CD4-positive, alpha-beta T cell (primary cell): Measurements from ENCODE around the gene DHH. TPM values are rescaled to one million over a fixed set of nuclear protein-coding genes. Genes with fewer than 3 reads are reported as not detected.

ENCODE experiments used
- ATAC-seq: fragments of 200-7000 bp; cut with Tn5 transposase; one replicate; pipeline ENCODE4 v1.10.0; 2022; ENCODE audit warnings: mild to moderate bottlenecking; ENCODE audit not compliant: poor library complexity
- CTCF ChIA-PET: fragments of 350-600 bp; sonication (Branson Sonifier 250); formaldehyde crosslinking; loops from one replicate; lab custom pipeline; 2021; ENCODE audit warnings: antibody characterized with exemption, inconsistent platforms; lab: Charles Lee
- POLR2A ChIA-PET: fragments of 350-600 bp; sonication (Branson Sonifier 250); formaldehyde crosslinking; loops from one replicate; lab custom pipeline; 2021; ENCODE audit warnings: antibody characterized with exemption, inconsistent platforms; lab: Charles Lee
- DNase-seq, 14 experiments: peaks; one replicate each; pipeline ENCODE4 v3.0.0-alpha.2; 2013 to 2020; ENCODE audit warnings: mixed read lengths in 2 of 14
- H3K27ac ChIP-seq, 2 donors: one replicate each; pipeline versions ENCODE4 v1.5.1 to v1.7.0; 2013; ENCODE audit warnings: low read length in 2 of 2, low read depth in 1 of 2, mild to moderate bottlenecking in 1 of 2
- H3K27me3 ChIP-seq, 2 experiments: 1 replicate in 1 of 2; 2 replicates in 1 of 2; pipeline versions ENCODE4 v1.6.1 to v1.7.0; 2013; ENCODE audit warnings: low read length in 2 of 2, control low read depth in 1 of 2, mild to moderate bottlenecking in 1 of 2, moderate library complexity in 1 of 2; ENCODE audit not compliant: insufficient read depth in 2 of 2, control insufficient read depth in 1 of 2
- H3K36me3 ChIP-seq: one replicate; pipeline ENCODE4 v1.6.1; 2013; ENCODE audit warnings: low read length, control low read depth; ENCODE audit not compliant: insufficient read depth
- H3K4me1 ChIP-seq: one replicate; pipeline ENCODE4 v1.6.1; 2013; ENCODE audit warnings: low read length, control low read depth; ENCODE audit not compliant: insufficient read depth
- H3K4me3 ChIP-seq: one replicate; pipeline ENCODE4 v1.5.1; 2013; ENCODE audit warnings: mild to moderate bottlenecking, low read length, moderate library complexity
- H3K9me3 ChIP-seq, 2 experiments: 1 replicate in 1 of 2; 2 replicates in 1 of 2; pipeline versions ENCODE4 v1.6.1 to v1.7.0; 2013; ENCODE audit warnings: low read length in 2 of 2, mild to moderate bottlenecking in 2 of 2, control low read depth in 1 of 2, moderate library complexity in 1 of 2; ENCODE audit not compliant: control insufficient read depth in 1 of 2, insufficient read depth in 1 of 2
- H3K27ac Mint-ChIP-seq: one replicate; pipeline ENCODE4 v1.8.0; 2020; ENCODE audit warnings: mixed read lengths
- H3K27me3 Mint-ChIP-seq: one replicate; pipeline ENCODE4 v1.8.0; 2021; ENCODE audit warnings: mixed read lengths
- H3K36me3 Mint-ChIP-seq: one replicate; pipeline ENCODE4 v1.8.0; 2021; ENCODE audit warnings: low read depth, mixed read lengths
- H3K4me1 Mint-ChIP-seq: one replicate; pipeline ENCODE4 v1.8.0; 2021; ENCODE audit warnings: low read depth, mixed read lengths
- H3K4me3 Mint-ChIP-seq: one replicate; pipeline ENCODE4 v1.8.0; 2020; ENCODE audit warnings: mild to moderate bottlenecking, mixed read lengths
- H3K9me3 Mint-ChIP-seq: one replicate; pipeline ENCODE4 v1.8.0; 2020; ENCODE audit warnings: mixed read lengths
- CTCF ChIP-seq: fragments of 200-600 bp; IDR thresholded peaks from one replicate; pipeline ENCODE4 v1.8.0; 2022; ENCODE audit warnings: antibody characterized with exemption, mild to moderate bottlenecking
- intact Hi-C, 2 experiments: fragments of 100-400 bp; cut with DNase I in 1 of 2; cut with micrococcal nuclease in 1 of 2; formaldehyde crosslinking; loops; one replicate each; pipeline versions ENCODE4 v1.15.1 to v1.9.0; 2023 to 2025; cut with DNase I, micrococcal nuclease
- total RNA-seq, 174 experiments: library from RNA in 2 of 174; stranded (reverse) in 2 of 174; gene quantifications; one replicate each; pipeline ENCODE4 v1.2.3 and lab custom pipeline; 2021 to 2026

The DHH gene
- total RNA-seq, 2 experiments from 2014 or later, result 0.71 to 1.1 TPM

GRCh38 chr12:49039421-49040363 lies 54.9 kb downstream of the DHH start:
- Mint-ChIP-seq H3K4me1 (peaks cover 6% of the 10 kb centered on the region), H3K36me3 (peaks cover 91% of the 10 kb centered on the region), H3K27ac (no peak overlapping the region), H3K9me3 (no peaks in the 10 kb centered on the region), H3K27me3 (no peaks in the 10 kb centered on the region), H3K4me3 (no peak overlapping the region)
- DNase-seq (no peak), ATAC-seq (no peak)
- intact Hi-C loops, result no loop called here
- no peak overlapping the region for H3K27ac ChIP-seq
- ChIA-PET CTCF (interaction anchor here (0.9 kb wide), 1 partner anchor 25 kb away, joined by 3 read pairs; no protein-coding TSS in a partner anchor), POLR2A (no interaction called here)
- no peak overlapping the region for H3K4me3 ChIP-seq
- peaks cover 11% of the 10 kb centered on the region for H3K4me1 ChIP-seq
- peaks cover 88% of the 10 kb centered on the region for H3K36me3 ChIP-seq
- H3K27me3 ChIP-seq, result no peaks in the 10 kb centered on the region
- H3K9me3 ChIP-seq, result no peaks in the 10 kb centered on the region
- no peak for TF ChIP-seq CTCF

GRCh38 chr12:49038291-49038955 lies 56.2 kb downstream of the DHH start:
- ChIA-PET POLR2A (no interaction called here), CTCF (interaction anchor here (1.0 to 1.3 kb wide), 2 partner anchors 18 to 41 kb away, joined by 3 to 5 read pairs; no protein-coding TSS in a partner anchor)
- Mint-ChIP-seq H3K4me3 (no peak overlapping the region), H3K27me3 (no peaks in the 10 kb centered on the region), H3K36me3 (peaks cover 89% of the 10 kb centered on the region), H3K4me1 (no peaks in the 10 kb centered on the region), H3K9me3 (no peaks in the 10 kb centered on the region), H3K27ac (peak overlapping the region; percentile 10)
- DNase-seq (no peak), ATAC-seq (no peak)
- H3K27me3 ChIP-seq, result no peaks in the 10 kb centered on the region
- no peak overlapping the region for H3K27ac ChIP-seq
- intact Hi-C loops, result no loop called here
- no peak for TF ChIP-seq CTCF
- no peak overlapping the region for H3K4me3 ChIP-seq
- peaks cover 3% of the 10 kb centered on the region for H3K4me1 ChIP-seq
- no peaks in the 10 kb centered on the region for H3K9me3 ChIP-seq
- peaks cover 87% of the 10 kb centered on the region for H3K36me3 ChIP-seq

GRCh38 chr12:49037947-49038237 lies 56.7 kb downstream of the DHH start:
- peaks cover 87% of the 10 kb centered on the region for H3K36me3 ChIP-seq
- no peaks in the 10 kb centered on the region for H3K27me3 ChIP-seq
- no peaks in the 10 kb centered on the region for H3K4me1 Mint-ChIP-seq
- no peaks in the 10 kb centered on the region for H3K27me3 Mint-ChIP-seq
- H3K27ac ChIP-seq, result no peak overlapping the region
- no peak overlapping the region for H3K27ac Mint-ChIP-seq
- no peak for TF ChIP-seq CTCF
- ATAC-seq (no peak), DNase-seq (no peak)
- no peak overlapping the region for H3K4me3 ChIP-seq
- H3K4me1 ChIP-seq, result peaks cover 3% of the 10 kb centered on the region
- no peaks in the 10 kb centered on the region for H3K9me3 Mint-ChIP-seq
- intact Hi-C loops, result no loop called here
- POLR2A ChIA-PET, result interaction anchor here (1.1 kb wide), 1 partner anchor 93 kb away, joined by 4 read pairs; the partner anchor contains the start of gene TUBA1B
- no peak overlapping the region for H3K4me3 Mint-ChIP-seq
- H3K36me3 Mint-ChIP-seq, result peaks cover 85% of the 10 kb centered on the region
- H3K9me3 ChIP-seq, result no peaks in the 10 kb centered on the region
- CTCF ChIA-PET, result interaction anchor here (1.0 to 1.3 kb wide), 2 partner anchors 18 to 51 kb away, joined by 3 to 5 read pairs; no protein-coding TSS in a partner anchor
